ENCODE data around the gene IDH2. TPM values are rescaled to one million over a fixed set of nuclear protein-coding genes. Genes with fewer than 3 reads are reported as not detected.

Gene IDH2
- total RNA-seq, 4 donors from 2014 or later, result 89.9 to 184 (median 119) TPM

DNA sequence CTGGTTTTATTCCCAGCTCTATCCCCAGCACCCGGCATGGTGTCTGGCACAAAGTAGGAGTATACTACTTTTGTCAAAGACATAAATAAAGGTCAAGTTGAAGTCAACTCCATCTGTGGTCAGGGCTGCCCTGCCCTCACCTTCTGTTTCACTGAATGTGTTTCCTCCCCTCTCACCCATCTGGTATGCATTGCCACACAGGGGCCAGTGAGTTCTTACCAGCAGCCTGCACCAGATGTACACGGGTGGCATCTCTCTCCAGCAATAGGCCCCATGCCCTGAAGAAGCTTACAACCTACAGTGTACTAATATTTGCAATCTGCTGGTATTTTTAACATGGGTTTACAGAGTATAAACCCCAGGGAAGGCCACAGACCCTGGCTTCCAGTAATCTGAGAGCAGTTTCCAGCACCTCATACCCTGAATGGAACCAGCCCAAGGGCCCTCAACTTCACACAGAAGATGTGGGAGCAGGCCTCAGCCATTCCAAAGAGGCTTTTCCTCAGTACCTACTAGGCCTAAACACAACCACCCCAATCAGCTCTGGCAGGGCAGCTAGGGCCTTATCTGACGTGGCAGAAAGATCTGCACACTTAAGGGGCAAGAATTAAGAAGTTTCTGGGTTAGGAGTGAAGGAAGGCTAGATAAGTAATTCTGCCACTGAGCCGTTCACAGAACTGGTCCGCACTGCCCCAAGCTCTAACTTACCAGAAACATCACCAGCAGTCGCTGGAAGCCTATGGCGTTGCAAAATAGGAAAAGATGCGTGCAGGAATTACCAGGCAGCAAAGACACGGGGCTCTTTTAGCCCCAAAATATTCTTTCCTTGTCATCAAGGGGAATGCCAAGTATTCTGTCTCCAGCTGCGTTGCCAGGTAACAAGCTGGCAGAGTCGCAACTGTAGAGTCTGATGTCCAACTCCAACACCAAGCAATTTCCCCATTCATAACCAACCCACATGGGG, 2.1 kb downstream of the IDH2 start:
- no peaks in the 10 kb centered on the region for H3K36me3 ChIP-seq
- peak in 2 of 3 donors; percentile 46 to 72 for DNase-seq
- H3K27me3 ChIP-seq, result no peaks in the 10 kb centered on the region
- TF ChIP-seq, protein P1, sequence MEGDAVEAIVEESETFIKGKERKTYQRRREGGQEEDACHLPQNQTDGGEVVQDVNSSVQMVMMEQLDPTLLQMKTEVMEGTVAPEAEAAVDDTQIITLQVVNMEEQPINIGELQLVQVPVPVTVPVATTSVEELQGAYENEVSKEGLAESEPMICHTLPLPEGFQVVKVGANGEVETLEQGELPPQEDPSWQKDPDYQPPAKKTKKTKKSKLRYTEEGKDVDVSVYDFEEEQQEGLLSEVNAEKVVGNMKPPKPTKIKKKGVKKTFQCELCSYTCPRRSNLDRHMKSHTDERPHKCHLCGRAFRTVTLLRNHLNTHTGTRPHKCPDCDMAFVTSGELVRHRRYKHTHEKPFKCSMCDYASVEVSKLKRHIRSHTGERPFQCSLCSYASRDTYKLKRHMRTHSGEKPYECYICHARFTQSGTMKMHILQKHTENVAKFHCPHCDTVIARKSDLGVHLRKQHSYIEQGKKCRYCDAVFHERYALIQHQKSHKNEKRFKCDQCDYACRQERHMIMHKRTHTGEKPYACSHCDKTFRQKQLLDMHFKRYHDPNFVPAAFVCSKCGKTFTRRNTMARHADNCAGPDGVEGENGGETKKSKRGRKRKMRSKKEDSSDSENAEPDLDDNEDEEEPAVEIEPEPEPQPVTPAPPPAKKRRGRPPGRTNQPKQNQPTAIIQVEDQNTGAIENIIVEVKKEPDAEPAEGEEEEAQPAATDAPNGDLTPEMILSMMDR (IDR thresholded peaks at IDR 0.05), result no peak
- no peak for TF ChIP-seq POLR2A (IDR thresholded peaks at IDR 0.05)
- no peaks in the 10 kb centered on the region for H3K9me3 ChIP-seq
- peaks cover 9 to 62% (median 12%) of the 10 kb centered on the region in 4 donors for H3K4me1 ChIP-seq
- H3K4me3 ChIP-seq, result peak overlapping the region in 1 of 4 donors; percentile 73
- peak overlapping the region; percentile 66 to 98 (median 95) for H3K27ac ChIP-seq

DNA sequence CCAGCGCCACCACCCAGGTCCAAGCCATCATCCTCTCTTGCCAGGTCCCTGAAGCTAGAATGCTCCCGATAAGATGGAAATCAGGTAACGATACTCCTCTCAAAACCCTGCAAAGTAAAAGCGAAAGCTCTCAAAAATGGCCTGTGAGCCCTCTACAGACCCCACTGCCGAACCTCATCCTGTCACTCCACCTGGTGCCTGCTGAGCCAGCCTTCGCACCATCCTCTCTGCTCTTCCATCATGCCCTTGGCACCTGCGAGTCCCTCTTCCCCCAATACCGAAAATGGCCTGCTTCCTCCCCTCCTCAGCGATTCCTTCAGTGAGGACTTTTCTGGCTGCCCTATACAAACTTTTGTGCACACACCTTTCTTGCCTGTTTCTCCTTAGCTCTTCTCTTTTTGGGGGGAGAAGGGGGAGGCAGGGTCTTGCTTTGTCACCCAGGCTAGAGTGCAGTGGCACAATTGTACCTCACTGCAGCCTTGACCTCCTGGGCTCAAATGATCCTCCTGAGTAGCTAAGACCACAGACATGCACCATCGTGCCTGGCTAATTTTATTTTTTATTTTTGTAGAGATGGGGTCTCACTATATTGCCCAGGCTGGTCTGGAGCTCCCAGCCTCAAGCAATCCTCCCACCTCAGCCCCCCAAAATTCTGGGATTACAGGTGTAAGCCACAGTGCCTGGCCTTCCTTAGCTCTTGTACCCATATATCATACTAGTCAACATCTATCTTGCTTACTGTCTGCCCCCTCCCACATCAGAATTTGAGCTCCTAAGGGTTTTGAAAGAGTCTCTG, 3.0 kb downstream of the IDH2 start:
- DNase-seq, result peak in 2 of 3 donors; percentile 63 to 66
- TF ChIP-seq, protein P1 (IDR thresholded peaks at IDR 0.05), result no peak
- TF ChIP-seq POLR2A (IDR thresholded peaks at IDR 0.05), result no peak
- H3K27ac ChIP-seq, result peak overlapping the region; percentile 66 to 98 (median 95)
- peaks cover 9 to 68% (median 12%) of the 10 kb centered on the region in 4 donors for H3K4me1 ChIP-seq
- no peaks in the 10 kb centered on the region for H3K9me3 ChIP-seq
- H3K36me3 ChIP-seq, result no peaks in the 10 kb centered on the region
- no peaks in the 10 kb centered on the region for H3K27me3 ChIP-seq
- peak overlapping the region in 2 of 4 donors; percentile 18 to 27 for H3K4me3 ChIP-seq

DNA sequence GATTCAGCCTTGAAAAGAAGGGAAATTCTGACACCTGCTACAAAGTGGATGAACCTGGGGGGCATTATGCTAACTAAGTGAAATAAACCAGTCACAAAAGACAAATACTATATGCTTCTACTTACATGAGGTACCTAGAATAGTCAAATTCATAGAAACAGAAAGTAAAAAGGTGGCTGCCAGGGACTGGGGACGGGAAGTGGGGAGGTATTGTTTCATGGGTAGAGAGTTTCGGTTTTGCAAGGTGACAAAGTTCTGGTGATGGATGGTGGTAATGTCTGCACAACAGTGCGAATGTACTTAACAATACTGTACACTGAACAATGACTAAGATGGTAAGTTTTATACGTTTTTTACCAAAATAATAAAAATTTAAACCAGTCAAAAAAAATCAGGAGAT, 4.8 kb downstream of the IDH2 start:
- TF ChIP-seq, protein P1 (IDR thresholded peaks at IDR 0.05), result no peak
- TF ChIP-seq POLR2A (IDR thresholded peaks at IDR 0.05), result no peak
- H3K9me3 ChIP-seq, result no peaks in the 10 kb centered on the region
- no peaks in the 10 kb centered on the region for H3K36me3 ChIP-seq
- H3K4me3 ChIP-seq, result peak overlapping the region in 1 of 4 donors; percentile 3
- peak overlapping the region; percentile 66 to 98 (median 95) for H3K27ac ChIP-seq
- H3K27me3 ChIP-seq, result no peaks in the 10 kb centered on the region
- DNase-seq, result peak in 2 of 3 donors; percentile 69 to 77
- H3K4me1 ChIP-seq, result peaks cover 11 to 69% (median 12%) of the 10 kb centered on the region in 4 donors

DNA sequence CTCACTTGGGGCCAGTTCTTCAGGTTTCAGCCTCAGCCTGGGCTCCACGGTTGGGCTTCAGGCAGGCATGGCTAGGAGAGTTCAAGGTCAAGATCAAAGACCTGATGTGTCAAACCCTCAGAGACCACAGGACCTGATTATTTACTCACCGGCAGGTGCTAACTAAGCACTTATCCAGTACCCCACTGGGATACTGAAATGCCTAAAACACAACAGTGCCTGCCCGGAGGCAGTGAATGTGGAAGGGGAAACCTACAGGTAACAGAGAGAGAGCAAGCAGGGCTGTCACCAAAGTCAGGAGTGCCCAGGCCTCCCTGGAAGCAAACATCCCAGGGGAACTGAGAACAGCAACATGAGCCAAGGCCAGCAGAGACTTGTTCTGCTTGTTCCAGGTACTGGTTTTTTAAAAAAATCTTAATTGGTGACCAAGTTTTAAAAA, 6.7 kb downstream of the IDH2 start:
- no peak for TF ChIP-seq POLR2A (IDR thresholded peaks at IDR 0.05)
- TF ChIP-seq, protein P1 (IDR thresholded peaks at IDR 0.05), result no peak
- Histone ChIP-seq H3K4me1 (peaks cover 6 to 59% (median 12%) of the 10 kb centered on the region in 4 donors), H3K27ac (peak overlapping the region in 3 of 4 donors; percentile 23 to 97 (median 55)), H3K36me3 (peaks cover 0 to 9% (median 0%) of the 10 kb centered on the region in 3 donors), H3K9me3 (no peaks in the 10 kb centered on the region), H3K27me3 (no peaks in the 10 kb centered on the region), H3K4me3 (no peak overlapping the region)
- DNase-seq, result no peak

DNA sequence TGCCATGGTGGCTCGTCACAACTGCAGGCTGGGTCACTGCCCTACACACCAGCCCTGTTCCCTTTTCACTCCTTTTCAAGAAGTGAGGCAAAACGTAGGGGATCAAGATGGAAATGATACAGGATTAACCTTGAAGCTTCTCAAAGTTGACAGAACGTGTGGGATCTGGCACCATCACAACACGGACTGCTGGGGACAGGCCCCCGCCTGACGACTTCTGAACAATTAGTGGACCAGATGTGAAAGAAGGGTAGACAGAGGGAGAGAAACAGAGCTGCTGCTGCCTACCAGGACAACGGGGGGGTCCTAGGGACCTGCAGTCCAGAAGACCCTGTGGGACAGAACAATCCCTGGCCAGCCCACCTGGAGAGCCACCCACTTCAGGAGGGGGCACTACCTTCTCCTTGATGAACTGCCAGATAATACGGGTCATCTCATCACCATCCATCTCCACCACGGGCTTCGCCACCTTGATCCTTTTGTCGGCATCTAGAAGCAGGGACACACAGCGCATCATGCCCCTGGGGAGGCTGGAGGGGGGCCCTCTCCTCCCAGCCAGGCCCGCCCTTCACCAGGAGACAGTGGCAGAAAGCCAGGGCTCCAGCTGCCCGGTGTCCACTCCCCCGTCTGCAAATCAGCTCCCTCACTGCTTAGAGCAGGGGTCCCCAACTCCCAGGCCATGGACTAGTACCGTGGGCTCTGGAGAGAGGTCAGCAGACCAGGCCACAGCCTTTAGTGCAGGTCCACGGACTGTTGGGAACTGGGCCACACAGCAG, 10.9 kb downstream of the IDH2 start:
- no peak overlapping the region for H3K4me3 ChIP-seq
- peaks cover 0 to 38% (median 0%) of the 10 kb centered on the region in 3 donors for H3K36me3 ChIP-seq

More for the DNA sequence above, 10.9 kb downstream of the IDH2 start:
- Histone ChIP-seq H3K9me3 (no peaks in the 10 kb centered on the region), H3K27me3 (no peaks in the 10 kb centered on the region), H3K27ac (no peak overlapping the region), H3K4me1 (peaks cover 0 to 25% (median 5%) of the 10 kb centered on the region in 4 donors)
- no peak for DNase-seq
- TF ChIP-seq POLR2A (IDR thresholded peaks at IDR 0.05), result no peak
- TF ChIP-seq, protein P1 (IDR thresholded peaks at IDR 0.05), result no peak
